ENCODE measurements around the gene GSE1. TPM values are rescaled to one million over a fixed set of nuclear protein-coding genes. Genes with fewer than 3 reads are reported as not detected.

GSE1 gene
- polyA plus RNA-seq, 1 donor: 94.9 TPM

DNA sequence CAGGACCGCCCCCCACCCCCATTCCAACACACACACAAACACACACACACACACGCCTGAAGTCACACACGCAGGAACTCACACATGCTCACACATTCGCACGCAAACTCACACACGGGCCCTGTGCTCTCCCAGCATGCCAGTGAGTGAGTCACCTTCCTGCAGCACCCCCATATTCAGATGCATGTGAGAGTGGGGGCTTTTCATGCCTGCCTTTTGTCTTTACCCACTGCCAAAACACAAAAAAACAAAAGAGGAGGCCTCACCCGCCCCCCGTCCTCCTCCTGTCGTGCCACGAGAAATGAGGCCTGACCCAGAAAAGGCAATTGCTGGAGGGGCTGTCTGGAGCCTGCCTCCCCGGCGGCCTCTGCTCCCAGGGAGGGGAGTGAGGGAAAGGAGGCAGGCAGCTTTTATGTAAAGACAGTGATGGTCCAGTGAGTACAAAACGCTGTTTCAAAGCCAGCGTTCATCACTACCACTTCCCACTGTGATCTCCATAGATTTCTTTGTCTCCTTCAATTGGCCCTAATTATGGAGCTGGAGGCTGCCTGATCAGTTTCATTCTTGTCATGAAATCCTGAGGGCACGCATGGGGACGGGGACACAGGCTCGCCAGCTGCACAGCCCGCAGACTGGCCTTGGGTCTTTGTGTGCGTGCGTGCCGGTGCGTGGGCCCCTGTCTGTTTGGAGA is 29.5 kb upstream of the GSE1 start:
- Histone ChIP-seq H3K27me3 (ENCODE audit: control insufficient read depth, insufficient read depth, low read length) (no peaks in the 10 kb centered on the region), H3K36me3 (ENCODE audit: control insufficient read depth, insufficient read depth, low read length) (no peaks in the 10 kb centered on the region), H3K27ac (ENCODE audit: low read length) (peak overlapping the region; percentile 58), H3K4me3 (ENCODE audit: low read length) (no peak overlapping the region), H3K4me1 (ENCODE audit: control insufficient read depth, insufficient read depth, low read length) (peaks cover 52% of the 10 kb centered on the region), H3K9me3 (ENCODE audit: control insufficient read depth, low read depth, low read length) (peaks cover 4% of the 10 kb centered on the region)
- no peak for DNase-seq
- WGBS (ENCODE audit: insufficient coverage, low lambda C conversion rate): no CpG with 5 or more reads among the region's 22 CpGs

GRCh38 chr16:85584267-85584666 is 28.9 kb upstream of the GSE1 start:
- Histone ChIP-seq H3K9me3 (ENCODE audit: control insufficient read depth, low read depth, low read length) (peaks cover 4% of the 10 kb centered on the region), H3K4me1 (ENCODE audit: control insufficient read depth, insufficient read depth, low read length) (peaks cover 55% of the 10 kb centered on the region), H3K27ac (ENCODE audit: low read length) (peak overlapping the region; percentile 58), H3K36me3 (ENCODE audit: control insufficient read depth, insufficient read depth, low read length) (no peaks in the 10 kb centered on the region), H3K4me3 (ENCODE audit: low read length) (no peak overlapping the region), H3K27me3 (ENCODE audit: control insufficient read depth, insufficient read depth, low read length) (no peaks in the 10 kb centered on the region)
- DNase-seq: no peak
- 100% methylated on average over 2 of the region's 14 CpGs for WGBS (ENCODE audit: insufficient coverage, low lambda C conversion rate)

DNA sequence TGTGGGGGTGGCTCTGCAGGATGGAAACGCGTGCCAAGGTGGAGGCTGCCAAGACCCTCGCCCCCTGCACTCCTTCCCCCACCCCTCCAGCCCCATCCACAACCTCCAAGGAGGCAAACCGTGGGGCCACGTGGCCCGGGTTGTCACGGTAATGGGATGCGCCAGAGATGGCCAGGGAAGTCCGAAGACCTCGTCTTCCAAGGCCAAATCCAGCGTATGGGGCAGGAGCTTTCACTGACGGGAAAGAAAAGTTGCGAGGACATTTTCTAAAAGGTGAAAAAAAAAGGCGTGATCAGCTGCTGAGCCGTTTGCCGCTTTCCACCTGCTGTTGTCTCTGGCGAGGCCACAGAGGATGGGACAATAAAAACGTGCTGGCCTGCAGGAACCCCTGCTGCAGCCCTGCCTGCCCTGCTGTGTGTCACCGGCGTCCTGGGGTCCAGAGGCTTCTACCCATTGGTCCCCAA is 28.3 kb upstream of the GSE1 start:
- no peak overlapping the region for H3K4me3 ChIP-seq (ENCODE audit: low read length)
- 80% methylated on average over 1 of the region's 20 CpGs for WGBS (ENCODE audit: insufficient coverage, low lambda C conversion rate)
- H3K27ac ChIP-seq (ENCODE audit: low read length): no peak overlapping the region
- H3K4me1 ChIP-seq (ENCODE audit: control insufficient read depth, insufficient read depth, low read length): peaks cover 49% of the 10 kb centered on the region
- peaks cover 4% of the 10 kb centered on the region for H3K9me3 ChIP-seq (ENCODE audit: control insufficient read depth, low read depth, low read length)
- no peaks in the 10 kb centered on the region for H3K27me3 ChIP-seq (ENCODE audit: control insufficient read depth, insufficient read depth, low read length)
- no peak for DNase-seq
- H3K36me3 ChIP-seq (ENCODE audit: control insufficient read depth, insufficient read depth, low read length): no peaks in the 10 kb centered on the region

GRCh38 chr16:85585711-85586110 is 27.4 kb upstream of the GSE1 start:
- peaks cover under 1% of the 10 kb centered on the region for H3K9me3 ChIP-seq (ENCODE audit: control insufficient read depth, low read depth, low read length)
- H3K4me1 ChIP-seq (ENCODE audit: control insufficient read depth, insufficient read depth, low read length): peaks cover 43% of the 10 kb centered on the region
- no peaks in the 10 kb centered on the region for H3K27me3 ChIP-seq (ENCODE audit: control insufficient read depth, insufficient read depth, low read length)
- no peak for DNase-seq
- no peaks in the 10 kb centered on the region for H3K36me3 ChIP-seq (ENCODE audit: control insufficient read depth, insufficient read depth, low read length)
- H3K27ac ChIP-seq (ENCODE audit: low read length): no peak overlapping the region
- no peak overlapping the region for H3K4me3 ChIP-seq (ENCODE audit: low read length)
- WGBS (ENCODE audit: insufficient coverage, low lambda C conversion rate): no CpG with 5 or more reads among the region's 7 CpGs

DNA sequence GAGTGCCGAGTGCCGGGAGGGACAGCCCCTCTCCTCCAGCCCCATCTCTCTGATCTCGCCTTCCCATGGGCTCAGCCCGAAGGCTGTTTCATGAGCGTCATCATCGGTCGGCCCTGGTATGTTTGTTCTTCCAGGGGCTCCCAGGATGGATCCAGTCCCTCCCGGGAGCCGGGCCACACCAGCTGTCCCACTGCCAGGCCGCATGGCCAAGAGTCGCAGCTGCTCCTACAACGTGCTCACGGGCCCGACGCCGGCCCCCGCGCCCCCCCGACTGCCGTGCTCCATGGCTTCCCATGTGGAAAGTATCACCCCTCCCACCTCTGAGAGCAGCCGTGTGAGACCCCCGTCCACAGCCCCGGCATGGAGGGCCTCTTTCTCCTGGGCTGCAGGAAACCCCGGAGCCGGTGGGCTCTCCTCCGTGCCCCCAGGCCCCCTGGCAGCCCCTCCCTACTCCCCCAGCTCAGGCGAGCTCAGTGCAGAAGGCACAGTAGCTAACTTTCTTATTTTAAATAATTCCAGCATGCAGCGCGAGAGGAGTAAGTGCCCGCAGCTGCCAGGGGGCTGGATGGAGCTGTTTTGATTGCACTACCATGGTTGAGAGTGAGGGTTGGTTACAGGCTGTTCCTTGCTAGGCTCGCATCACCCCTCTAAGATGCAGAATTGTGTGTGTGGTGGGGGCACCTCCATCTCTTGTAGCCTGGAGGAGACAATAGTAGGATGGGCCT is 26.6 kb upstream of the GSE1 start:
- no CpG with 5 or more reads among the region's 31 CpGs for whole genome bisulfite sequencing (ENCODE audit: insufficient coverage, low lambda C conversion rate)
- peaks cover 43% of the 10 kb centered on the region for H3K4me1 ChIP-seq (ENCODE audit: control insufficient read depth, insufficient read depth, low read length)

GRCh38 chr16:85587762-85588556 is 25.2 kb upstream of the GSE1 start:
- WGBS (ENCODE audit: insufficient coverage, low lambda C conversion rate): no CpG with 5 or more reads among the region's 26 CpGs
- no peak for DNase-seq
- Histone ChIP-seq H3K4me1 (ENCODE audit: control insufficient read depth, insufficient read depth, low read length) (peaks cover 36% of the 10 kb centered on the region), H3K4me3 (ENCODE audit: low read length) (no peak overlapping the region), H3K9me3 (ENCODE audit: control insufficient read depth, low read depth, low read length) (no peaks in the 10 kb centered on the region), H3K36me3 (ENCODE audit: control insufficient read depth, insufficient read depth, low read length) (no peaks in the 10 kb centered on the region), H3K27me3 (ENCODE audit: control insufficient read depth, insufficient read depth, low read length) (no peaks in the 10 kb centered on the region), H3K27ac (ENCODE audit: low read length) (no peak overlapping the region)

More for the DNA sequence above, 26.6 kb upstream of the GSE1 start:
- Histone ChIP-seq H3K4me3 (ENCODE audit: low read length) (no peak overlapping the region), H3K27ac (ENCODE audit: low read length) (no peak overlapping the region), H3K27me3 (ENCODE audit: control insufficient read depth, insufficient read depth, low read length) (no peaks in the 10 kb centered on the region), H3K36me3 (ENCODE audit: control insufficient read depth, insufficient read depth, low read length) (no peaks in the 10 kb centered on the region), H3K9me3 (ENCODE audit: control insufficient read depth, low read depth, low read length) (no peaks in the 10 kb centered on the region)
- peak in 1 of 2 donors; percentile 52 for DNase-seq

DNA sequence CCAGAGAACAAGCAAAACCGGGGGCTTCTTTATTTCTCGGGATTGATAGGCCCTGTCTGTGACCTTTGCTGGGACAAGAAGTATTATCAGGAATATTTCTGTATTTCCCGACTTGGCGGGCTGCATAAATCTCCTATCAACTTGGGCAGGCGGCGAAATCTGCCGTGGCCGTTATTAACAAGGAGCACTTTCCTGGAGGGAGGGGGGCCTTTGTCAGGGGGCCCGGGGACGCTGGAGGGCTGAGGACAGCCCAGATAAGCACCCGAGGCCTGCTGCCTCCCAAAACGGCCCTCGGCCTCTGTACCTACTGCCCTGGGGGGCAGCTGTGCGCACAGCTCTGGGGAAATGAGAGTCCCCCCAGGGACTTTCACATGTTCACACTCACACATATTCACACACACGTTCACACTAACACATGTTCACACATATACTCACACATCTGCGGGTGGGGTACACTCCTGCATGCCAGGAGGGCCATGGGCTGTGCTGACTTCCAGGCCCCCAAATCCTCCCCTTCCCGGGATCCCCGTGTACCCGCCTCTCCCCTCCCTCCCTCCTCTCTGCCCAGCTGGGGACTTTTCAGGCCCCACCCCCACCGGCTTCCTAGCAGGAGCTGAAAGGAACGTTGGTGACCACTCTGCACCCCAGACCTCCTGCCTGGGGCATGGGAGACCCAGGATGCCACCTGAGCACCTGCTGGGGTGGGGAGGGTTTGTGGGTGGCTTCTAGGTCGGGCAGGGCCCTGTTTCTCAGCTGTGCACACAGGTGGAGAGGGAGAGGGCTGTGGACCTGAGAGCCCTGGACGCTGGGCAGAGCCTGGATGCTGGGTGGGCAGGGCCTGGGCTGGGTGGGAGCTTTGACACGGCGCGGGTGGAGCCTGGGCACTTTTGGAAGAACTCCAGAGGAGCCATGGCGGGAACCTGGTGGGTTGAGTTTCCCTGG is 24.3 kb upstream of the GSE1 start:
- Histone ChIP-seq H3K36me3 (ENCODE audit: control insufficient read depth, insufficient read depth, low read length) (no peaks in the 10 kb centered on the region), H3K4me1 (ENCODE audit: control insufficient read depth, insufficient read depth, low read length) (peaks cover 27% of the 10 kb centered on the region), H3K4me3 (ENCODE audit: low read length) (no peak overlapping the region), H3K27me3 (ENCODE audit: control insufficient read depth, insufficient read depth, low read length) (no peaks in the 10 kb centered on the region), H3K9me3 (ENCODE audit: control insufficient read depth, low read depth, low read length) (no peaks in the 10 kb centered on the region), H3K27ac (ENCODE audit: low read length) (no peak overlapping the region)
- no peak for DNase-seq
- WGBS (ENCODE audit: insufficient coverage, low lambda C conversion rate): no CpG with 5 or more reads among the region's 27 CpGs

DNA sequence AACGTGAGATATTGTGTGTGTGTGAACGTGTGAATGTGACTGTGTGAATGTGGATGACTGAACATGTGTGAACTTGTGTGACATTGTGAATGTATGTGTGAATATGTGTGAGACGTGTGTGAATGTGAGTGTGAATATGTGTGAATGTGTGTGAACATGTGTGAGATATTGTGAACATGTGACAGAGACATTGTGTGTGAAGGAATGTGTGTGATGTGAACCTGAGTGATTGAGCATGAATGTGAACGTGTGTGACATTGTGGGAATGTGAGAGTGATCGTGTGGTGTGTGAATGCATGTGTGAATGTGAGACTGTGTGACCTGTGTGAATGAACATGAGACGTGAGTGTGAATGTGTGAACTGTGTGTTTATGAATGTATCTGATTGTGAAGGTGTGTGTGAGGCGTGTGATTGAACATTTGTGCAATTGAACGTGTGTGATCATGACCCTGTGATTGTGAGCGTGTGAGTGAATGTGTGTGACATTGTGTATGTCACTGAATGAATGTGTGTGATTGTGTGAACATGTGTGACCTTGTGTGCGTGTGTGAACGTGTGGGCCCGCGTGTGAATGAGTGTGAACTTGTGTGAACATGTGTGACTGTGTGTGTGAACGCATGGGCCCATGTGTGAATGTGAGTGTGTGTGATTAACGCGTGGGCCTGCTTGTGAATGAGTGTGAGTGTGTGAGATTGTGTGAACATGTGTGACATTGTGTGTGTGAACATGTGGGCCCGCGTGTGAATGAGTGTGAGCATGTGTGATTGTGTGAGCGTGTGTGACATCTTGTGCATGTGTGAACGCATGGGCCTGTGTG is 23.2 kb upstream of the GSE1 start:
- peaks cover 27% of the 10 kb centered on the region for H3K4me1 ChIP-seq (ENCODE audit: control insufficient read depth, insufficient read depth, low read length)
- DNase-seq: no peak
- H3K27ac ChIP-seq (ENCODE audit: low read length): no peak overlapping the region
- peaks cover 4% of the 10 kb centered on the region for H3K36me3 ChIP-seq (ENCODE audit: control insufficient read depth, insufficient read depth, low read length)
- no peak overlapping the region for H3K4me3 ChIP-seq (ENCODE audit: low read length)
- H3K9me3 ChIP-seq (ENCODE audit: control insufficient read depth, low read depth, low read length): no peaks in the 10 kb centered on the region
- H3K27me3 ChIP-seq (ENCODE audit: control insufficient read depth, insufficient read depth, low read length): no peaks in the 10 kb centered on the region
- WGBS (ENCODE audit: insufficient coverage, low lambda C conversion rate): 100% methylated on average over 5 of the region's 20 CpGs

DNA sequence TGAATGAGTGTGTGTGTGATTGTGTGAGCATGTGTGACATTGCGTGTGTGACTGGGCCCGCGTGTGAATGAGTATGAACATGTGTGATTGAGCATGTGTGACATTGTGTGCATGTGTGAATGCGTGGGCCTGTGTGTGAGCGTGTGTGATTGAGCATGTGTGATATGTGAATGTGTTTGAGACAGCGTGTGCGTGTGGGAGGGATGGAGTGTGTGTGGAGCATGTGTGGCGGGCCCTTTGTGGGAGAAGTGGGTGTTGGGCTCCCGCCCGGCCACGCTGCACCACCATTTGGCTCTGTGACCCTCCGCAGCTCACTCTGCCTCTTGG is 22.7 kb upstream of the GSE1 start:
- Histone ChIP-seq H3K4me3 (ENCODE audit: low read length) (no peak overlapping the region), H3K9me3 (ENCODE audit: control insufficient read depth, low read depth, low read length) (no peaks in the 10 kb centered on the region), H3K27me3 (ENCODE audit: control insufficient read depth, insufficient read depth, low read length) (no peaks in the 10 kb centered on the region), H3K27ac (ENCODE audit: low read length) (no peak overlapping the region), H3K4me1 (ENCODE audit: control insufficient read depth, insufficient read depth, low read length) (peaks cover 27% of the 10 kb centered on the region), H3K36me3 (ENCODE audit: control insufficient read depth, insufficient read depth, low read length) (peaks cover 4% of the 10 kb centered on the region)
- DNase-seq: no peak
- no CpG with 5 or more reads among the region's 12 CpGs for WGBS (ENCODE audit: insufficient coverage, low lambda C conversion rate)
